HEK293 (cell line): ENCODE results near the gene VDAC1.

Experiments used
- ELK4 ChIP-seq: IDR thresholded peaks from 2 replicates; pipeline ENCODE4 v1.6.1; 2011; ENCODE audit warnings: mild to moderate bottlenecking, low read depth, low read length, borderline replicate concordance
- HIC1 ChIP-seq: fragments of 450-650 bp; formaldehyde crosslinking; IDR thresholded peaks from 2 replicates; pipeline ENCODE4 v1.5.1; 2016; ENCODE audit warnings: missing biosample characterization, missing genetic modification characterization
- MZF1 ChIP-seq: fragments of 450-650 bp; formaldehyde crosslinking; IDR thresholded peaks from 2 replicates; pipeline ENCODE4 v1.5.1; 2017; ENCODE audit warnings: missing biosample characterization, missing genetic modification characterization, borderline replicate concordance
- OVOL3 ChIP-seq: fragments of 450-650 bp; formaldehyde crosslinking; IDR thresholded peaks from 2 replicates; pipeline ENCODE4 v1.5.1; 2016; ENCODE audit warnings: missing biosample characterization, missing genetic modification characterization
- PATZ1 ChIP-seq: fragments of 450-650 bp; formaldehyde crosslinking; IDR thresholded peaks from 2 replicates; pipeline ENCODE4 v1.5.1; 2016; ENCODE audit warnings: missing biosample characterization, missing genetic modification characterization
- SALL2 ChIP-seq: fragments of 450-650 bp; formaldehyde crosslinking; IDR thresholded peaks from 2 replicates; pipeline ENCODE4 v1.5.0; 2017; ENCODE audit warnings: missing biosample characterization, mild to moderate bottlenecking, missing genetic modification characterization, borderline replicate concordance
- SP7 ChIP-seq: fragments of 450-650 bp; formaldehyde crosslinking; IDR thresholded peaks from 2 replicates; pipeline ENCODE4 v1.5.1; 2016; ENCODE audit warnings: missing biosample characterization, missing genetic modification characterization
- ZBTB10 ChIP-seq: fragments of 450-650 bp; formaldehyde crosslinking; IDR thresholded peaks from 2 replicates; pipeline ENCODE4 v1.5.1; 2016; ENCODE audit warnings: missing biosample characterization, missing genetic modification characterization
- ZBTB8A ChIP-seq: fragments of 450-650 bp; formaldehyde crosslinking; IDR thresholded peaks from 2 replicates; pipeline ENCODE4 v1.5.1; 2016; ENCODE audit warnings: missing biosample characterization, missing genetic modification characterization
- ZEB2 ChIP-seq: fragments of 450-650 bp; formaldehyde crosslinking; IDR thresholded peaks from 2 replicates; pipeline ENCODE4 v1.5.1; 2016; ENCODE audit warnings: missing biosample characterization, missing genetic modification characterization
- ZFHX2 ChIP-seq: fragments of 450-650 bp; formaldehyde crosslinking; conservative IDR thresholded peaks from 2 replicates; pipeline ENCODE4 v1.5.1; 2016; ENCODE audit warnings: missing biosample characterization, missing genetic modification characterization
- ZFP41 ChIP-seq: fragments of 450-650 bp; formaldehyde crosslinking; IDR thresholded peaks from 2 replicates; pipeline ENCODE4 v1.5.1; 2016; ENCODE audit warnings: missing biosample characterization, missing genetic modification characterization, borderline replicate concordance
- ZNF2 ChIP-seq: fragments of 450-650 bp; formaldehyde crosslinking; IDR thresholded peaks from 2 replicates; pipeline ENCODE4 v1.5.1; 2016; ENCODE audit warnings: missing biosample characterization, missing genetic modification characterization
- ZNF202 ChIP-seq: fragments of 450-650 bp; formaldehyde crosslinking; IDR thresholded peaks from 2 replicates; pipeline ENCODE4 v1.5.1; 2016; ENCODE audit warnings: missing biosample characterization, missing genetic modification characterization, borderline replicate concordance
- ZNF280C ChIP-seq: fragments of 450-650 bp; formaldehyde crosslinking; IDR thresholded peaks from 2 replicates; pipeline ENCODE4 v1.5.1; 2016; ENCODE audit warnings: missing biosample characterization, missing genetic modification characterization
- ZNF366 ChIP-seq: fragments of 450-650 bp; formaldehyde crosslinking; conservative IDR thresholded peaks from 2 replicates; pipeline ENCODE4 v1.5.1; 2016; ENCODE audit warnings: missing biosample characterization, missing genetic modification characterization
- ZNF510 ChIP-seq: fragments of 450-650 bp; formaldehyde crosslinking; IDR thresholded peaks from 2 replicates; pipeline ENCODE4 v1.5.1; 2018; ENCODE audit warnings: mild to moderate bottlenecking, missing genetic modification characterization, missing biosample characterization; ENCODE audit not compliant: insufficient replicate concordance
- ZNF549 ChIP-seq: fragments of 450-650 bp; IDR thresholded peaks from 2 replicates; pipeline ENCODE4 v1.5.1; 2018; ENCODE audit warnings: missing biosample characterization, missing genetic modification characterization, mild to moderate bottlenecking, inconsistent platforms, moderate library complexity
- ZNF561 ChIP-seq: fragments of 450-650 bp; IDR thresholded peaks from 2 replicates; pipeline ENCODE4 v1.5.1; 2018; ENCODE audit warnings: missing biosample characterization, missing genetic modification characterization, borderline replicate concordance
- ZNF610 ChIP-seq: fragments of 450-650 bp; formaldehyde crosslinking; IDR thresholded peaks from 2 replicates; pipeline ENCODE4 v1.5.1; 2016; ENCODE audit warnings: missing biosample characterization, missing genetic modification characterization, borderline replicate concordance
- ZNF626 ChIP-seq: fragments of 450-650 bp; sonication (Bioruptor Pico); formaldehyde crosslinking; IDR thresholded peaks from 2 replicates; pipeline ENCODE4 v1.5.1; 2018; ENCODE audit warnings: missing biosample characterization, missing genetic modification characterization, inconsistent platforms
- ZNF629 ChIP-seq: fragments of 450-650 bp; formaldehyde crosslinking; IDR thresholded peaks from 2 replicates; pipeline ENCODE4 v1.5.1; 2017; ENCODE audit warnings: missing biosample characterization, missing genetic modification characterization
- ZNF660 ChIP-seq: fragments of 450-650 bp; IDR thresholded peaks from 2 replicates; pipeline ENCODE4 v1.5.1; 2018; ENCODE audit warnings: missing biosample characterization, mild to moderate bottlenecking, missing genetic modification characterization
- ZNF707 ChIP-seq: fragments of 450-650 bp; formaldehyde crosslinking; IDR thresholded peaks from 2 replicates; pipeline ENCODE4 v1.5.1; 2016; ENCODE audit warnings: missing biosample characterization, missing genetic modification characterization
- ZNF776 ChIP-seq: fragments of 450-650 bp; formaldehyde crosslinking; IDR thresholded peaks from 2 replicates; pipeline ENCODE4 v1.5.0; 2017; ENCODE audit warnings: missing biosample characterization, missing genetic modification characterization, borderline replicate concordance
- ZNF843 ChIP-seq: fragments of 450-650 bp; formaldehyde crosslinking; IDR thresholded peaks from 2 replicates; pipeline ENCODE4 v1.5.1; 2016; ENCODE audit warnings: missing biosample characterization, missing genetic modification characterization
- ZSCAN30 ChIP-seq: fragments of 450-650 bp; IDR thresholded peaks from 2 replicates; pipeline ENCODE4 v1.5.1; 2018; ENCODE audit warnings: missing biosample characterization, mild to moderate bottlenecking, missing genetic modification characterization, moderate library complexity

VDAC1 gene

GRCh38 chr5:133968204-133968980 lies 36.4 kb downstream of the VDAC1 start, which contains the start of gene C5orf15 (continued):
- TF ChIP-seq PATZ1 (tag by site-specific recombination) (peak; percentile 48), ZNF843 (tag by site-specific recombination) (no peak), OVOL3 (tag by site-specific recombination) (0 out of 2 replicates have a peak, but pooled peaks have one; percentile 61), SP7 (tag by site-specific recombination) (peak; percentile 70; the same call in 1 of the 2 replicates), ZBTB8A (tag by site-specific recombination) (peak; percentile 72), ZNF549 (tag by site-specific recombination) (no peak), ZNF626 (tag by site-specific recombination) (no peak), ZNF510 (no peak), HIC1 (tag by site-specific recombination) (no peak), SALL2 (tag by site-specific recombination) (no peak), ZNF610 (tag by site-specific recombination) (no peak), ZNF561 (tag by site-specific recombination) (peak; percentile 58; the same call in 1 of the 2 replicates), ZNF280C (tag by site-specific recombination) (no peak), ZNF660 (tag by site-specific recombination) (no peak), ZNF202 (tag by site-specific recombination) (no peak), ZNF2 (tag by site-specific recombination) (peak; percentile 89), MZF1 (tag by site-specific recombination) (no peak), ZEB2 (tag by site-specific recombination) (no peak; the same call in none of the 2 replicates), ELK4 (no peak), ZNF366 (tag by site-specific recombination) (peak; percentile 100), ZSCAN30 (tag by site-specific recombination) (0 out of 2 replicates have a peak, but pooled peaks have one; percentile 22), ZNF707 (tag by site-specific recombination) (no peak), ZNF776 (tag by site-specific recombination) (no peak), ZNF629 (peak; percentile 99), ZFP41 (no peak), ZFHX2 (tag by site-specific recombination) (0 out of 2 replicates have a peak, but pooled peaks have one; percentile 5), ZBTB10 (tag by site-specific recombination) (no peak)
